Coronary artery (tissue), 2 donors: ENCODE data around the gene SLX4.

Experiments
- DNase-seq: peaks from one replicate; pipeline ENCODE4 v3.0.0-alpha.2; 2017; ENCODE audit warnings: low spot score
- H3K27ac ChIP-seq, 2 donors: fragments of 200-600 bp; sonication (generic); one replicate each; pipeline ENCODE4 v1.5.1; 2016 to 2019
- H3K4me3 ChIP-seq: fragments of 200-600 bp; sonication (generic); 2 replicates; pipeline ENCODE4 v1.5.1; 2016; ENCODE audit warnings: mild to moderate bottlenecking, moderate library complexity
- CTCF ChIP-seq: fragments of 200-600 bp; sonication (generic); IDR thresholded peaks from one replicate; pipeline ENCODE4 v1.5.1; 2019; ENCODE audit warnings: antibody characterized with exemption

Gene SLX4

GRCh38 chr16:3591991-3592390, 19.4 kb downstream of the SLX4 start:
- no peak for DNase-seq

DNA sequence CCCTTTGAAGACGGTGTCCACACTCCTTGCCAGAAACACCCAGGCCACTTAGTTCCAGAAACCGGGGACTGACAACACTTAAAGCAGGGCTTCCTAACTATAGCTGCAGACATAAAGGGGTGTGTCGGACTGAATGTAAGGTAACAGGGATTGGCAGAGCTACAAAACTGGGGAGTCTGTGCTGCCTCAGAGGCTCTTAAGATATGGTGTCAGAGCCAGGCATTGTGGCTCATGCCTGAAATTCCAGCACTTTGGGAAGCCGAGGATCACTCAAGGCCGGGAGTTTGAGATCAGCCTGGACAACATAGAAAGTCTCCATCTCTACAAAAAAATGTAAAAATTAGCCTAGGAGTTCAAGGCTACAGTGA, 20.0 kb downstream of the SLX4 start:
- no peak overlapping the region for H3K27ac ChIP-seq
- TF ChIP-seq CTCF: no peak
- H3K4me3 ChIP-seq: no peak overlapping the region
- no peak for DNase-seq

More at GRCh38 chr16:3591991-3592390, 19.4 kb downstream of the SLX4 start:
- H3K27ac ChIP-seq: no peak overlapping the region
- no peak for TF ChIP-seq CTCF
- H3K4me3 ChIP-seq: no peak overlapping the region

DNA sequence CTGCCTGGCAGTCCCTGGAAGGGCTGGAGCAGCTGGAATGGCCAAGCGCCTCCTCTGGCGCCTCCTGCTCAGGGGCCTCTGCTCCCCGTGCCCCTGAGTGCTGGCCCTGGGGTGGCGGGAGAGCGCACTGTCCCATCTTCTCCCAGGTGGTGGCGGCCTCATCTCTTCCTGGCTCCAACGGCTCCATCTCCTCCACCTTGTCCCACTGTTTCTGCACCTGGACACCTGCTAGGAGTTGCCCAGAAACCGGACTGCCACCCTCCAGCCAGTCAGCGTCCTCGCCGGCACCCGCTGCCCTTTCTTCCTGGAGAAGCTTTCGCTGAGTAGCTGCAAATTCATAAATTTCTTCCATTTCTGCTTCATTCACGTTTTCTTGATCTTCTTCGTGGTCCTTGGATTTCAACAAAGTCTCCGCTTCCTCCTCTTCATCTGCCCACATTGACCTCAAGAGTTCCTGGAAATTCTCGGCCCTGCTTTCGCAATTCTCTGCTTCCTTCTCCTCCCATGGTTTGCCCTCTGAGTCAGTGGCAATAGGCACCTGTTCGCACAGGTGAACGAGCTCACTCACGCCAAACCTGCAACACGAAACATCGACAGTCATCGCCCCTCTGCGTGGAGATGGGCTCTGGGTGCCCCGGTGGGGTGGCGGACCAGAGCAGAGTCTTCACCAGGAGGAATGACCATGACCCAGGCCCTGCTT, 20.5 kb downstream of the SLX4 start:
- H3K4me3 ChIP-seq: no peak overlapping the region
- no peak overlapping the region for H3K27ac ChIP-seq
- DNase-seq: no peak
- no peak for TF ChIP-seq CTCF

DNA sequence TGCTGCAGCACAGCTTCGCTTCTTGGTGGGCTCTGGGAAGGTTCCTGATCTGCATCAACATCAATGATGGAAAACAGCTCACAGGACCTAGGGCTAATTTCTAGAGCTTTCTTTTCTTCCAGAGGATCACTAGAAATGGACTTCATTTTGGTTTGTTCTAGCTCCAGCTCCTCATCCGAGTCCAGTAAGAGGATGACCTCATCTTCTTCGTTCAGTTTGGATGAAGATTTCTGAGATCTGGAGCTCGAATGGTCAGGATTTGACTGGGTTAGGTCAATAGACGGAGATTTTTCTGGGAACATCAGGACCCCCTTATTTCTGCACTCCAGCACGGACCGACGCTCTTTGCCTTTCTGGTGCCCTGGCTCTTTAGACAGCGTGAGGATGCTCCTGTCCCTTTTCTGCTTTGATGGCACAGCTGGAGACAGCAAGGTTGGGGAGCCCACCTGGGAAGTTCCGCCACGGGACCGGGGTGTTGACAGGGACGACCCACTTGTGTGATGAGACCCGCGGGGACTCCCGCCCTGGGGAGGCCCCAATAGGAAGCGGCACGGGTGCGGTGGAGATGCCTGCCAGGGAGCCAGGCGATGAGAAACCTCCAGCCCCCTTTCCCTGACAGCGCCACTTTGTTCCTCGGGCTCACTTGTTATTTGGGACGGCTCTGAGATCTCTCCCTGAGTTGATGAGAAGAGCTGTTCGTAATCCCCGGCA, 21.3 kb downstream of the SLX4 start:
- Histone ChIP-seq H3K4me3 (no peak overlapping the region), H3K27ac (no peak overlapping the region)
- TF ChIP-seq CTCF: no peak
- DNase-seq: no peak

DNA sequence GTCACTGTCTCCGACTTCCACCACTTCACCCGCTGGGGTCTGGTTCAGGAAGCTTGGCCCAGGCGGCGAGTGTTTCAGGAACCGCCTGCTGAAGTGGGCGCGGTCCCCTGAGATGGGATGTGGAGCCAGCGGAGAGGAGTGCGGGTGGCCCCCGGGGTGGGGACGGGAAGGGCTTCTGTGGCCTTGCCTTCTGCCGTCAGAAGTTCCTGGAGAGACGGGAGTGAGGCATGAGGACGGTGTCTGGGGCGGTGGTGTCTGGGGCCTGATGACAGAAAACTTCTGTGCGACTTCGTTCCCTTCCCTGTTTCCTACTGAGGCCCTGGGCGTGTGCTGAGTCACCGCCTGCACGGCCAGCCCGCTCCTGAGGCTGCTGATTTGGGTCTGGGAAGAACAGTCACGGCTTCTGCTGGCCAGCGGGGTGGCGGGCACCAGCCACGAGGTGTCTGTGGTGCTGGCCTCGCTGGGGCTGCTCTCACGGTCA, 21.9 kb downstream of the SLX4 start:
- no peak for TF ChIP-seq CTCF
- no peak for DNase-seq
- H3K27ac ChIP-seq: no peak overlapping the region
- no peak overlapping the region for H3K4me3 ChIP-seq

GRCh38 chr16:3589001-3589400, 22.4 kb downstream of the SLX4 start:
- Histone ChIP-seq H3K27ac (no peak overlapping the region), H3K4me3 (no peak overlapping the region)
- DNase-seq: no peak
- no peak for TF ChIP-seq CTCF
